Activated T-cell treated with anti-CD3 and anti-CD28 coated beads, Interleukin-2, amount 50 U/mL, for 48 hours (primary cell): ENCODE measurements around the gene TOLLIP.
A peak's percentile ranks its signal among the peaks of the same experiment; 100 is the strongest.
"Not testable (repeated sequence)": the region's sequence is repeated elsewhere in the genome, so short reads cannot be mapped to it uniquely, and the experiment has no call there.

Experiments used
- DNase-seq, 2 experiments: peaks; one replicate each; pipeline ENCODE4 v3.0.0-alpha.2; 2020

TOLLIP gene

GRCh38 chr11:1261241-1262071 lies 48.0 kb downstream of the TOLLIP start:
- no peak for DNase-seq

DNA sequence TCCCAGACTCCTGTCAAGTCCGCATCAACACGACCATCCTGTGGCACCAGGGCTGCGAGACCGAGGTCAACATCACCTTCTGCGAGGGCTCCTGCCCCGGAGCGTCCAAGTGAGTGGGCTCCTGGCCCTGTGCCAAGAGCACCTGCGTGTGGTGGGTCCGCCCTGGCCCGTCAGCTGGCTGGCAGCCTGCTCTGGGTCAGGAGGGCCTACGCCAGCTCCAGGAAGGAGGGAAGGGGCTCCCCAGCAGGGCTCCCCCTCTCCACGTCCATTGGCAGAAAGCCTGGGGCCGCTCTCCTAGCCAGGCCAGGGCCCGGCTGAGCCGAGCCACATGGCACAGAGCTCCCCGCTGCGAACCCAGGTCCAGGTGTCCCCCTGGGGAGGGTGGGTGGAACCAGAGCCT lies 48.8 kb downstream of the TOLLIP start:
- DNase-seq: no peak

- peak; percentile 72 to 80 for DNase-seq
Observed at GRCh38 chr11:1260023-1260501, 49.4 kb downstream of the TOLLIP start.

- DNase-seq: no peak
Observed at GRCh38 chr11:1259561-1259960, 49.9 kb downstream of the TOLLIP start.

- no peak for DNase-seq
Observed at GRCh38 chr11:1259076-1259461, 50.4 kb downstream of the TOLLIP start.

DNA sequence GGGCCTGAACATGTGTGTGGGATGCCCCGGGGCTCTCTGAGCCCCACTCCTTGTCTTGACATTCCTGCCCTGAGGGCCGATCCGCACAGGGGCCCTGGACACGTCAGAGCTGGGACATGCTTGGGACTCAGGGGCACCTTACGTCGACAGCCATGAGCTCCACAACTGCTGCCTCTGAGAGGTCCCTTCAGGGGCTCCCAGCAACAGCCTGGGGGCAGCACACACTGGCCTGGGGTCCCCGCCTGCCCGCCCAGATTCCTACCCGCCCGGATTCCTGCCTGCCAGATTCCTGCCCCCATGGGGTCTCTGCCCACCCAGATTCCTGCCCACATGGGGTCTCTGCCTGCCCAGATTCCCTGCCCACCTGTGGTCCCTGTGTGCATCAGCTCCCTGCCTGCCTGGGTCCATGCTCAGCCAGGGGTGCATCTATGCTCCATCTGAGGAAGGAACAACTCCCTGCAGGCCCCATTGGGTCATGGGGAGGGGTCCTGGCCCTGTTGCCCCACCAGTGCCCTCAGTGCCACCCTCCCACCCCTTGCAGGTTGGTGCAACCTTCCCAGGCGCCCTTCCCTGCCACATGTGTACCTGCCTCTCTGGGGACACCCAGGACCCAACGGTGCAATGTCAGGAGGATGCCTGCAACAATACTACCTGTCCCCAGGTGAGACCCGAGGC lies 50.9 kb downstream of the TOLLIP start:
- no peak for DNase-seq

DNA sequence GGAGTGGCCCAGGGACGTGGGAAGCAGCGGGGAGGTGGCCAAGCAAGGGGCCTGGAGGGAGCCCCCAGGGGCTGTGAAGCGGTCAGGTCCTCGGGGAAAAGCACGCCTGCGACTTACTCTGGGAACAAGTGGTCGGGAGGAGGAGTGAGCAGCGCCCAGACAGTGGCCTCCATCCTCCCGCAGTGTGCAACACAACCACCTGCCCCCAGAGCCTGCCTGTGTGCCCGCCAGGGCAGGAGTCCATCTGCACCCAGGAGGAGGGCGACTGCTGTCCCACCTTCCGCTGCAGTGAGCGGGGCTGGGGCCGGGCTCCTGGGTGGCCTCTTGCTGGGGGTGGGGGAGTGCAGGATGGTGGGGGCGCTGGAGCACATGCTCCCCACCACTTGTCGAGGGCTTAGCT lies 51.5 kb downstream of the TOLLIP start:
- DNase-seq: no peak

- DNase-seq: no peak
Observed at GRCh38 chr11:1257366-1257765, 52.1 kb downstream of the TOLLIP start.

DNA sequence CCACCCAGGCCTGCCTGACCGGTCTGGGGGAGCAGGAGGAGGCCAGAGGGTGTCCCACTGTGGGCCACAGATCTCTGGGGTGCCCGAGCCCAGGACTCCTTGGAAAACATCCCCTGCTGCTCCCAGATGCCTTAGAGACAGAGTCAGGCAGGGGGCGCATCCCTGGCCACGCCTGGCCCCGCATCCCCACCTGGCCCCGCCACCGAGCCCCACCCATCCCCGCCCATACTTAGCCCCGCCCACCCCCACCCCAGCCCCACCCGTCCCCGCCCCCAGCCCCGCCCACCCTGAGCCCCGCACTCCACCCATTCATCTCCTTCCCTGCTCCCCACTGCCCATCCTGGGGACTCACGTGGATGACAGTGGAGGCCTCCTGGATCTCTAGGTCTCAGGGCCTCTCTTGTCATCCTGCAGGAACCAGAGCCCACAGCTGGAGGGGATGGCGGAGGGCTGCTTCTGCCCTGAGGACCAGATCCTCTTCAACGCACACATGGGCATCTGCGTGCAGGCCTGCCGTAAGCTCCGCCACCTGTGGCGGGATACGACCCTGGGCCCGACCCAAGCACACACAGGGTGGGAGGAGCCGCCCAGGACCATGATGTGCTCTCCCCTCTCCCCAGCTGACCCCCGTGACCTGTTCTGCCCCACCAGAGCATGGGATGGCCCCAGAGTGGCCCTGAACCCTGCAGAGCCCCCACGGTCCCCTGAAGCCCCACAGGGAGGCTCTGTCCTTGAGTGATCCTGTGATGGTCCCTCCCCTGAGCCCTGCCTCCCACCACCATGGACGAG lies 53.0 kb downstream of the TOLLIP start:
- DNase-seq: no peak

- no peak for DNase-seq
Observed at GRCh38 chr11:1255151-1255550, 54.3 kb downstream of the TOLLIP start.

DNA sequence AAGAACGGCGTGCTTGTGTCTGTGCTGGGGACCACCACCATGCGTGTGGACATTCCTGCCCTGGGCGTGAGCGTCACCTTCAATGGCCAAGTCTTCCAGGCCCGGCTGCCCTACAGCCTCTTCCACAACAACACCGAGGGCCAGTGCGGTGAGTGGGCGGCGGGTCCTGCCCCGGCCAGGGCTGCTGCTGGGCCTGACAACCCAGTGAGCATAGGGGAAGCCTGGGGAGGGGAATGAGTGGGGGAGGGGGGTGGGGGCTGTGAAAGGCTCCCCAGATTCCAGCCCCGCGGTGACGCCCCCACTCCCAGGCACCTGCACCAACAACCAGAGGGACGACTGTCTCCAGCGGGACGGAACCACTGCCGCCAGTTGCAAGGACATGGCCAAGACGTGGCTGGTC lies 54.7 kb downstream of the TOLLIP start:
- no peak for DNase-seq

DNA sequence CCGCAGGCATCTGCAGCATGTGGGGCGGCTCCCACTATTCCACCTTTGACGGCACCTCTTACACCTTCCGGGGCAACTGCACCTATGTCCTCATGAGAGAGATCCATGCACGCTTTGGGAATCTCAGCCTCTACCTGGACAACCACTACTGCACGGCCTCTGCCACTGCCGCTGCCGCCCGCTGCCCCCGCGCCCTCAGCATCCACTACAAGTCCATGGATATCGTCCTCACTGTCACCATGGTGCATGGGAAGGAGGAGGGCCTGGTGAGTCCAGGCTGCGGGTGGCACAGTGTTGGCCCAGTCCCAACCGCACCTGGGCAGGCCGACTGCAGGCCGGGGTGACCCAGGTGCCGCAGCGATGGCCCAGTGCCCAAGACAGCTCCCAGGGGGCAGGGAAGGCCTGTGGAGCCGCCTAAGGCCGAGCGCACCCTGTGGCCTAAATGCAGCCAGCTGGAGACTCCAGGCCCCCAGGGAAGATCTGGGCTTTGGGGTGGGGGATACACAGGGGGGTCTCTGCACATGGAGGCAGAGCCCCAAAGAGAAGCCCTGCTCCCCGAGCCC lies 55.3 kb downstream of the TOLLIP start:
- no peak for DNase-seq

DNA sequence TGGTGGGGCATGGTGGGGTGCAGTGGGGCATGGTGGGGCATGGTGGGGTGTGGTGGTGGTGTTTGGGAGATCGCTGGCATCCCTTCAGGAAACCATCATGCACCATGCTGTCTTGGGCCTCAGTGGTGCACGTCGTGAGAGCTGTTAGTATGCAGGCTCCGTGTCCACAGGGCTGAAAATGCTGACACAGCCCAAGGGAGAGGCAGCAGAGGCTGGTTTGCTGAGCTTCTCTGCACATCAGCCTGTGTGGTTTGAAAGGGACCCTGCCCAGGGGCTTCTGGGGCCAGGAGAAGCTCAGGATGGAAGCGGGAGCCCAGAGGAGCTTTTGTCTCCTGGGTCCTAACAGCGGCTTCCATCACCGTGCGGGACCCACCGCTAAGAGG lies 56.3 kb downstream of the TOLLIP start:
- DNase-seq: no peak

DNA sequence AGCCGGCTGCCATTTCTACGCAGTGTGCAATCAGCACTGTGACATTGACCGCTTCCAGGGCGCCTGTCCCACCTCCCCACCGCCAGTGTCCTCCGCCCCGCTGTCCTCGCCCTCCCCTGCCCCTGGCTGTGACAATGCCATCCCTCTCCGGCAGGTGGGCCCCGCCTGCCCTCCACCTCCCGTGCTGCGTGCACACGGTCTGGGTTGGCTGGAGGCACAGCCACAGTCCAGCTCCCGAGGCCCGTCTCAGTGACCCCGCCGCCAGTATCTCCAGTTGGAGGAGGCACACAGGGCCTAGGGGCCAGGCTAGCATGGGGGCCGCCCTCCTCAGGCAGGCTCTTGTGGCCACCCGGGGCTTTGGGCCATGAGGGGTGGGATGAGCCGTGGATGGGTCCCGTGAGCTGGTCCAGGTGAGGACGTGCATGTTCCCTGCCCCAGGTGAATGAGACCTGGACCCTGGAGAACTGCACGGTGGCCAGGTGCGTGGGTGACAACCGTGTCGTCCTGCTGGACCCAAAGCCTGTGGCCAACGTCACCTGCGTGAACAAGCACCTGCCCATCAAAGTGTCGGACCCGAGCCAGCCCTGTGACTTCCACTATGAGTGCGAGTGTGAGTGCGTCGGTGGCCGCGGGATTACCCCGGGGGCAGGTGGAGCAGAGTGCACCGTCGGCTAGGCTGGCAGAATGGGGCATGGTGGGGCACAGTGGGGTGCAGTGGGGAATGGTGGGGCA lies 56.9 kb downstream of the TOLLIP start:
- no peak for DNase-seq

GRCh38 chr11:1251236-1251770 lies 58.1 kb downstream of the TOLLIP start:
- no peak for DNase-seq

GRCh38 chr11:1250411-1250810 lies 59.0 kb downstream of the TOLLIP start:
- not testable (repeated sequence) for DNase-seq

GRCh38 chr11:1248951-1249350 lies 60.5 kb downstream of the TOLLIP start:
- not testable (repeated sequence) for DNase-seq

- DNase-seq: not testable (repeated sequence)
Observed at GRCh38 chr11:1247026-1247425, 62.4 kb downstream of the TOLLIP start.

GRCh38 chr11:1246301-1246700 lies 63.1 kb downstream of the TOLLIP start:
- DNase-seq: not testable (repeated sequence)

- DNase-seq: not testable (repeated sequence)
Observed at GRCh38 chr11:1245717-1246116, 63.7 kb downstream of the TOLLIP start.

DNA sequence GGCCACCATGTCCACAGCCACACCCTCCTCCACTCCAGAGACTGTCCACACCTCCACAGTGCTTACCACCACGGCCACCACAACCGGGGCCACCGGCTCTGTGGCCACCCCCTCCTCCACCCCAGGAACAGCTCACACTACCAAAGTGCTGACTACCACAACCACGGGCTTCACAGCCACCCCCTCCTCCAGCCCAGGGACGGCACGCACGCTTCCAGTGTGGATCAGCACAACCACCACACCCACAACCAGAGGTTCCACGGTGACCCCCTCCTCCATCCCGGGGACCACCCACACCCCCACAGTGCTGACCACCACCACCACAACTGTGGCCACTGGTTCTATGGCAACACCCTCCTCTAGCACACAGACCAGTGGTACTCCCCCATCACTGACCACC lies 64.9 kb downstream of the TOLLIP start:
- not testable (repeated sequence) for DNase-seq

DNA sequence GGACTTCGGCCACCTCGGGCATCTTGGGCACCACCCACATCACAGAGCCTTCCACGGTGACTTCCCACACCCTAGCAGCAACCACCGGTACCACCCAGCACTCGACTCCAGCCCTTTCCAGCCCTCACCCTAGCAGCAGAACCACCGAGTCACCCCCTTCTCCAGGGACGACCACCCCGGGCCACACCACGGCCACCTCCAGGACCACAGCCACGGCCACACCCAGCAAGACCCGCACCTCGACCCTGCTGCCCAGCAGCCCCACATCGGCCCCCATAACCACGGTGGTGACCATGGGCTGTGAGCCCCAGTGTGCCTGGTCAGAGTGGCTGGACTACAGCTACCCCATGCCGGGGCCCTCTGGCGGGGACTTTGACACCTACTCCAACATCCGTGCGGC lies 65.9 kb downstream of the TOLLIP start:
- DNase-seq: not testable (repeated sequence)
